Adrenal gland (tissue), 12 donors: ENCODE measurements around the gene AGAP3. TPM values are rescaled to one million over a fixed set of nuclear protein-coding genes. Genes with fewer than 3 reads are reported as not detected.

ENCODE experiments used
- DNase-seq, 7 donors: peaks; one replicate each; pipeline ENCODE4 v3.0.0-alpha.2; 2019 to 2020
- H3K27ac ChIP-seq, 5 donors: fragments of 200-600 bp; sonication (generic) in 4 of 5; 1 replicate in 3 of 5; 2 replicates in 2 of 5; pipeline versions ENCODE4 v1.5.1 to v1.8.0; 2016 to 2020; ENCODE audit warnings: mild to moderate bottlenecking in 1 of 5
- H3K27me3 ChIP-seq: fragments of 200-600 bp; 2 replicates; pipeline ENCODE4 v1.8.0; 2021
- H3K36me3 ChIP-seq, 2 donors: fragments of 200-600 bp; replicated peaks in 1 of 2; 1 replicate in 1 of 2; 2 replicates in 1 of 2; pipeline versions ENCODE4 v1.5.1 to v1.8.0; 2018 to 2022
- H3K4me1 ChIP-seq, 2 donors: fragments of 200-600 bp; replicated peaks in 1 of 2; 1 replicate in 1 of 2; 2 replicates in 1 of 2; pipeline versions ENCODE4 v1.5.1 to v1.8.0; 2018 to 2021
- H3K4me3 ChIP-seq, 4 donors: fragments of 200-600 bp; sonication (generic) in 3 of 4; one replicate each; pipeline ENCODE4 v1.5.1; 2016 to 2018
- H3K9me3 ChIP-seq, 3 donors: fragments of 200-600 bp; sonication (generic) in 1 of 3; replicated peaks in 1 of 3; 1 replicate in 2 of 3; 2 replicates in 1 of 3; pipeline versions ENCODE4 v1.5.1 to v1.8.0; 2016 to 2021
- POLR2A ChIP-seq, 2 donors: fragments of 450-650 bp; IDR thresholded peaks; one replicate each; pipeline ENCODE4 v1.6.1; 2017; ENCODE audit warnings: antibody characterized with exemption in 2 of 2, mild to moderate bottlenecking in 2 of 2, moderate library complexity in 1 of 2
- WGBS, 4 donors: extraction: QIAGEN DNeasy Blood & Tissue Kit in 2 of 4; methylation state at CpG; one replicate each; pipeline versions ENCODE4 v1.1.5 to v1.1.7; 2013 to 2017; 5-methylcytosine and 5-hydroxymethylcytosine counted together
- intact Hi-C, 2 donors: fragments of 100-400 bp; cut with DNase I; formaldehyde crosslinking; loops; one replicate each; pipeline versions ENCODE4 v1.14.1 to v1.15.0; 2022 to 2023
- polyA plus RNA-seq, 3 donors: library from polyadenylated mRNA; stranded (reverse); fragments of 200-250 nt in 2 of 3; fragments of 350-450 nt in 1 of 3; fragmentation: Illumina TruSeq in 1 of 3; extraction: RNeasy Lipid Tissue Mini Kit (QIAGEN cat#74804) in 1 of 3; gene quantifications; one replicate each; pipeline ENCODE4 v1.2.3, GENCODE V29; 2013 to 2014
- total RNA-seq, 9 donors: library from RNA; depleted of rRNA in 4 of 9; stranded (reverse); fragments of >200 nt in 4 of 9; fragments of 120-200 nt in 1 of 9; fragmentation: NEBNext Ultra II Directional in 1 of 9; extraction: Animal tissue kit (Norgen Biotek cat#: 25700) in 1 of 9; gene quantifications; one replicate each; pipeline versions ENCODE4 v1.1.0 to v1.2.4, GENCODE V29; 2013 to 2023
- TF ChIP-seq, protein P1 (sequence below), 6 experiments: fragments of 450-650 bp in 4 of 6; fragments of 200-600 bp in 2 of 6; sonication (generic) in 1 of 6; IDR thresholded peaks; 1 replicate in 5 of 6; 2 replicates in 1 of 6; pipeline versions ENCODE4 v1.5.1 to v1.8.0; 2016 to 2021; ENCODE audit warnings: antibody characterized with exemption in 6 of 6, mild to moderate bottlenecking in 2 of 6, moderate library complexity in 1 of 6
- donor health status: healthy with polysubstance abuse.
- donor health status: Bipolar disorder and iron deficiency.
- donor health status: DM: yes; HTN: yes; CAD: no.
- donor health status: DM: no; HTN: no; CAD: no.
- donor health status: DM: no; HTN: no; CAD: no.
- donor health status: DM: yes; HTN: yes; CAD: no.

Gene AGAP3
- total and polyA plus RNA-seq, 12 donors: 17.2 to 236 (median 50.9) TPM

DNA sequence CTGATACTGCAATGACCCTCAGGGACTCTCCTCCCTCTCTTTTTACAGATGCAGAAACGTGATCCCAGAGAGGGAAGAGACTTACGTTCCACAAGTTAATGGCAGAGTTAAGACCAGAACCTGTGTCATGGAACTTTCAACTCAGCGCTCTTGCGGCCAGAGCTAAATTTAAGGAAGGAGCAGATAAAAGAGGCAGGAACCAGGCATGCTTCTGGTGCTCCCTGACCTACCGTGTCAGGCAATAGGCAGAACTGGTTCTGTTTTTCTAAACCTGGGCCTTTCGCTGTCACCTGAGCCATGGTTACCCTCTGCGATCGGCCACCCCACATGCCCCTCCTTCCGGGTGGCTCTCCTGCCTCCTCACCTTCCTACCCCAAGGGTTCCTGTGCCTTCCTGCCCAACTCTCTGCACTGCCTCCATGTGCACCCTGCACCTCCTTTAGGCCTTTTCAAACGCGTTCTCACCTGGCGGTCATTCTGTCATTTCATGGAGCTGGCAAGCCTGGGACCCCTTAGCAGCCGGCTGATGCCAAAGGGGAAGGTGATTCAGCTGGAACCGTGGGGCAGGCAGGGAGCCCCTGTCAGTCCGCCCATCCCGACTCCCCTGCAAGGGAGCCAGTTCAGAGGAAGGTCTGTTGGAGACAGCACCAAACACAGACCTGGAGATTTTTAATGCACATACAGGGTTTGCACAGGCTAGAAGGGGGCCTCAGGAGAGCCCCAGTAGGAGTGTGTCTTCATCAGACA lies 88.9 kb downstream of the AGAP3 start:
- no peak for DNase-seq
- TF ChIP-seq, protein P1, sequence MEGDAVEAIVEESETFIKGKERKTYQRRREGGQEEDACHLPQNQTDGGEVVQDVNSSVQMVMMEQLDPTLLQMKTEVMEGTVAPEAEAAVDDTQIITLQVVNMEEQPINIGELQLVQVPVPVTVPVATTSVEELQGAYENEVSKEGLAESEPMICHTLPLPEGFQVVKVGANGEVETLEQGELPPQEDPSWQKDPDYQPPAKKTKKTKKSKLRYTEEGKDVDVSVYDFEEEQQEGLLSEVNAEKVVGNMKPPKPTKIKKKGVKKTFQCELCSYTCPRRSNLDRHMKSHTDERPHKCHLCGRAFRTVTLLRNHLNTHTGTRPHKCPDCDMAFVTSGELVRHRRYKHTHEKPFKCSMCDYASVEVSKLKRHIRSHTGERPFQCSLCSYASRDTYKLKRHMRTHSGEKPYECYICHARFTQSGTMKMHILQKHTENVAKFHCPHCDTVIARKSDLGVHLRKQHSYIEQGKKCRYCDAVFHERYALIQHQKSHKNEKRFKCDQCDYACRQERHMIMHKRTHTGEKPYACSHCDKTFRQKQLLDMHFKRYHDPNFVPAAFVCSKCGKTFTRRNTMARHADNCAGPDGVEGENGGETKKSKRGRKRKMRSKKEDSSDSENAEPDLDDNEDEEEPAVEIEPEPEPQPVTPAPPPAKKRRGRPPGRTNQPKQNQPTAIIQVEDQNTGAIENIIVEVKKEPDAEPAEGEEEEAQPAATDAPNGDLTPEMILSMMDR (IDR thresholded peaks at IDR 0.05): no peak
- no peak for TF ChIP-seq POLR2A (IDR thresholded peaks at IDR 0.05)
- intact Hi-C loops: loop anchor here in 1 of 2 donors (10.0 kb wide), 1 partner anchor 130 kb away; no protein-coding TSS in a partner anchor
- H3K36me3 ChIP-seq: no peaks in the 10 kb centered on the region
- peaks cover 14% of the 10 kb centered on the region for H3K27me3 ChIP-seq
- H3K4me3 ChIP-seq: no peak overlapping the region
- WGBS, 4 donors: 75 to 82% (median 77%) methylated on average over 16 of the region's 16 CpGs
- H3K4me1 ChIP-seq: no peaks in the 10 kb centered on the region
- no peaks in the 10 kb centered on the region for H3K9me3 ChIP-seq
- H3K27ac ChIP-seq: no peak overlapping the region

DNA sequence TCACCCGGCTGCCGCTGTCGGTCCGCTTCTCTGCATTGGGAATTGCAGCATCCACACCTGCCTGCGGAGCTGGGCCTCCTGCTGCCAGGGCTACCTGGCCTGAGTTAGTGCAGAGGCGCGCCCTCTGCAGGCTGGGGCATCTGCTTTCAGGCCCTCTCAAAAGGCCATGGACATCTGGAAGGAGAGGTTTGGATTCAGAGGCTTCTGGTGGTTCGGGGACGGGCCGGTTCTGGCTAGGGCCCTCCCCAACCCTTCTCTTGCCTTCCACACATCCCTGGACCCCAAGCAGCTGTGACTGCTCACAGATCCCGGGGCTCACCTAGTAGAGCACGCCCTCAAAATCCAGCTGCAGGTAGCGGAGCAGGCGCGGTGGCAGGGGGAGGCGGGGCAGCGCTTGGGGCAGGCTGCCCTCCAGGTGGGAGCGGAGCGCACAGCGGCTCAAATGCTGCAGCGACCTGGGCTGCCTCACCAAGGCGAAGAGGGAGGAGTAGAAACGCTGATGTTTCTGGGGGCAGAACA lies 89.6 kb downstream of the AGAP3 start:
- Histone ChIP-seq H3K4me1 (no peaks in the 10 kb centered on the region), H3K27me3 (peaks cover 14% of the 10 kb centered on the region), H3K27ac (no peak overlapping the region), H3K4me3 (no peak overlapping the region), H3K36me3 (no peaks in the 10 kb centered on the region), H3K9me3 (no peaks in the 10 kb centered on the region)
- 70 to 84% (median 78%) methylated on average over 15 to 23 of the region's 23 CpGs for WGBS, 4 donors
- intact Hi-C loops: loop anchor here in 1 of 2 donors (10.0 kb wide), 1 partner anchor 129 kb away; no protein-coding TSS in a partner anchor
- no peak for DNase-seq
- TF ChIP-seq POLR2A (IDR thresholded peaks at IDR 0.05): no peak
- TF ChIP-seq, protein P1 (IDR thresholded peaks at IDR 0.05): no peak

DNA sequence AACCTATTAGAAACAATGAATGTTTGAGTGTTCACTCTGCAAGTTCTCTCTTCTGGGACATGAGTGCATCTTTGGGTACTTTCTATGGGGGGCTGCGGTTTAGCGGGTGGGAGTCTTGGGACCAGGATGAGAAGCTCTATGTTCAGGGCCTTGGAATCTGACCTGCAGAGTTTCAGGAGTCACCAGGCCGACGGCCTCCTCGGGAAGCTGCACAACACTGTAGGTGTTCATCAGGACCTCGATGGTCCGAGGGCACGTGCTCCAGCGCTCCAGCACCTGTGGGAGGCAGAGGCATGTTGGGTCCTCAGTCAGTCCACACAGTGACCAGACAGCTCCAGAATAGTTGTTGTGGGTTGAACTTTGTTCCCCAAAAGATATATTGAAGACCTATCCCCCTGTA lies 90.1 kb downstream of the AGAP3 start:
- no peak for DNase-seq
- no peak for TF ChIP-seq POLR2A (IDR thresholded peaks at IDR 0.05)
- TF ChIP-seq, protein P1 (IDR thresholded peaks at IDR 0.05): no peak
- H3K27me3 ChIP-seq: peaks cover 14% of the 10 kb centered on the region
- no peak overlapping the region for H3K27ac ChIP-seq
- no peaks in the 10 kb centered on the region for H3K36me3 ChIP-seq
- intact Hi-C loops: loop anchor here in 1 of 2 donors (10.0 kb wide), 1 partner anchor 128 kb away; no protein-coding TSS in a partner anchor
- H3K9me3 ChIP-seq: no peaks in the 10 kb centered on the region
- WGBS, 4 donors: 61 to 92% (median 89%) methylated on average over 9 of the region's 9 CpGs
- H3K4me3 ChIP-seq: no peak overlapping the region
- no peaks in the 10 kb centered on the region for H3K4me1 ChIP-seq

DNA sequence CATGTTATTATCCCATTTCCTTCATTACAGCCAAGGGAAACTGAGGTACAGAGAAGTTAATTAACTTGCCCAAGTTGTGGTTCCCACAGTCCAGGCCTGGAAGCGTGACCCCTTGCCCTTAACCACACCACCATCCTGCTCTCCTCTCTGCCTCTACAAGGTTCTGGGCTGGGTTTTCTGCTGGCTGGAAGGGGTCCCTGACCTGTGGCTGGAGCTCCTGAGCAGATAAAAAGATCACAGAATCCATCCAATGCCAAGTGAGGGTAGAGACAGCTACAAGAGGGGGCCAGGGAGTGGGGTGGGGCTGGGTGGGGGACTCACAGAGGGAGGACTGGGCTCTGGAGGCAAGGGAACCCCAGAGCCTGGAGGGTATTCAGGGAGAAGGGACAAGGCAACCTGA lies 91.0 kb downstream of the AGAP3 start:
- Histone ChIP-seq H3K36me3 (no peaks in the 10 kb centered on the region), H3K4me1 (no peaks in the 10 kb centered on the region), H3K27me3 (peaks cover 14% of the 10 kb centered on the region), H3K27ac (no peak overlapping the region), H3K4me3 (no peak overlapping the region), H3K9me3 (no peaks in the 10 kb centered on the region)
- no peak for TF ChIP-seq POLR2A (IDR thresholded peaks at IDR 0.05)
- TF ChIP-seq, protein P1 (IDR thresholded peaks at IDR 0.05): no peak
- WGBS, 4 donors: 72 to 92% (median 85%) methylated on average over 1 of the region's 1 CpG
- no peak for DNase-seq
- intact Hi-C loops: loop anchor here in 1 of 2 donors (10.0 kb wide), 1 partner anchor 127 kb away; no protein-coding TSS in a partner anchor
